Measurements from ENCODE around the gene SEPTIN1. TPM values are rescaled to one million over a fixed set of nuclear protein-coding genes. Genes with fewer than 3 reads are reported as not detected.
A peak's percentile ranks its signal among the peaks of the same experiment; 100 is the strongest.

Gene SEPTIN1
- total and polyA plus RNA-seq, 2 experiments from 2014 or later = 0.21 to 3.9 TPM

DNA sequence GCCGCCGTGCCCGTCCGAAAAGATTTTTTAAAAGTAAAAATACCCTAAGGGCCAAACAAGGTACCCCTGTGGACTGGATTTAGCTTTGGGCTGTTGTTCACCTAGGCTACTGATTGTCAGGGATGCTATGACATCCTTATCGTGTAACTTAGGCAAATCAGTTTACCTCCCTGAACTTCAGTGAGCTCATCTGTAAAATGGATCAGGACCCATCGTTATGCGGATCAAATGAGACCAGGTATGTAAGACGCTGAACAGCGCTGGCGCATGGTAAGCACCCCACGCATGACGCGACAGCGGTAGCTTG is 24.4 kb upstream of the SEPTIN1 start:
- TF ChIP-seq CREB1 (CRISPR knock-in tag; IDR thresholded peaks at IDR 0.05; ENCODE audit: low read depth) (no peak), ZNF331 (CRISPR knock-in tag; IDR thresholded peaks at IDR 0.05; ENCODE audit: low read depth) (no peak), JUNB (IDR thresholded peaks at IDR 0.05; ENCODE audit: unreplicated experiment) (no peak), ZNF114 (CRISPR knock-in tag; IDR thresholded peaks at IDR 0.05) (no peak), EZH2phosphoT487 (IDR thresholded peaks at IDR 0.05; ENCODE audit: unreplicated experiment) (no peak), POLR2AphosphoS5 (IDR thresholded peaks at IDR 0.05; ENCODE audit: low read depth) (no peak), NANOG (IDR thresholded peaks at IDR 0.05; ENCODE audit: borderline replicate concordance) (no peak), EZH2 (IDR thresholded peaks at IDR 0.05; ENCODE audit: low read depth, unreplicated experiment) (no peak), STAT1 (IDR thresholded peaks at IDR 0.05; ENCODE audit: unreplicated experiment) (no peak)
- TF ChIP-seq, protein P1, sequence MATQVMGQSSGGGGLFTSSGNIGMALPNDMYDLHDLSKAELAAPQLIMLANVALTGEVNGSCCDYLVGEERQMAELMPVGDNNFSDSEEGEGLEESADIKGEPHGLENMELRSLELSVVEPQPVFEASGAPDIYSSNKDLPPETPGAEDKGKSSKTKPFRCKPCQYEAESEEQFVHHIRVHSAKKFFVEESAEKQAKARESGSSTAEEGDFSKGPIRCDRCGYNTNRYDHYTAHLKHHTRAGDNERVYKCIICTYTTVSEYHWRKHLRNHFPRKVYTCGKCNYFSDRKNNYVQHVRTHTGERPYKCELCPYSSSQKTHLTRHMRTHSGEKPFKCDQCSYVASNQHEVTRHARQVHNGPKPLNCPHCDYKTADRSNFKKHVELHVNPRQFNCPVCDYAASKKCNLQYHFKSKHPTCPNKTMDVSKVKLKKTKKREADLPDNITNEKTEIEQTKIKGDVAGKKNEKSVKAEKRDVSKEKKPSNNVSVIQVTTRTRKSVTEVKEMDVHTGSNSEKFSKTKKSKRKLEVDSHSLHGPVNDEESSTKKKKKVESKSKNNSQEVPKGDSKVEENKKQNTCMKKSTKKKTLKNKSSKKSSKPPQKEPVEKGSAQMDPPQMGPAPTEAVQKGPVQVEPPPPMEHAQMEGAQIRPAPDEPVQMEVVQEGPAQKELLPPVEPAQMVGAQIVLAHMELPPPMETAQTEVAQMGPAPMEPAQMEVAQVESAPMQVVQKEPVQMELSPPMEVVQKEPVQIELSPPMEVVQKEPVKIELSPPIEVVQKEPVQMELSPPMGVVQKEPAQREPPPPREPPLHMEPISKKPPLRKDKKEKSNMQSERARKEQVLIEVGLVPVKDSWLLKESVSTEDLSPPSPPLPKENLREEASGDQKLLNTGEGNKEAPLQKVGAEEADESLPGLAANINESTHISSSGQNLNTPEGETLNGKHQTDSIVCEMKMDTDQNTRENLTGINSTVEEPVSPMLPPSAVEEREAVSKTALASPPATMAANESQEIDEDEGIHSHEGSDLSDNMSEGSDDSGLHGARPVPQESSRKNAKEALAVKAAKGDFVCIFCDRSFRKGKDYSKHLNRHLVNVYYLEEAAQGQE (IDR thresholded peaks at IDR 0.05; ENCODE audit: unreplicated experiment) = no peak
- TF ChIP-seq, protein P2, sequence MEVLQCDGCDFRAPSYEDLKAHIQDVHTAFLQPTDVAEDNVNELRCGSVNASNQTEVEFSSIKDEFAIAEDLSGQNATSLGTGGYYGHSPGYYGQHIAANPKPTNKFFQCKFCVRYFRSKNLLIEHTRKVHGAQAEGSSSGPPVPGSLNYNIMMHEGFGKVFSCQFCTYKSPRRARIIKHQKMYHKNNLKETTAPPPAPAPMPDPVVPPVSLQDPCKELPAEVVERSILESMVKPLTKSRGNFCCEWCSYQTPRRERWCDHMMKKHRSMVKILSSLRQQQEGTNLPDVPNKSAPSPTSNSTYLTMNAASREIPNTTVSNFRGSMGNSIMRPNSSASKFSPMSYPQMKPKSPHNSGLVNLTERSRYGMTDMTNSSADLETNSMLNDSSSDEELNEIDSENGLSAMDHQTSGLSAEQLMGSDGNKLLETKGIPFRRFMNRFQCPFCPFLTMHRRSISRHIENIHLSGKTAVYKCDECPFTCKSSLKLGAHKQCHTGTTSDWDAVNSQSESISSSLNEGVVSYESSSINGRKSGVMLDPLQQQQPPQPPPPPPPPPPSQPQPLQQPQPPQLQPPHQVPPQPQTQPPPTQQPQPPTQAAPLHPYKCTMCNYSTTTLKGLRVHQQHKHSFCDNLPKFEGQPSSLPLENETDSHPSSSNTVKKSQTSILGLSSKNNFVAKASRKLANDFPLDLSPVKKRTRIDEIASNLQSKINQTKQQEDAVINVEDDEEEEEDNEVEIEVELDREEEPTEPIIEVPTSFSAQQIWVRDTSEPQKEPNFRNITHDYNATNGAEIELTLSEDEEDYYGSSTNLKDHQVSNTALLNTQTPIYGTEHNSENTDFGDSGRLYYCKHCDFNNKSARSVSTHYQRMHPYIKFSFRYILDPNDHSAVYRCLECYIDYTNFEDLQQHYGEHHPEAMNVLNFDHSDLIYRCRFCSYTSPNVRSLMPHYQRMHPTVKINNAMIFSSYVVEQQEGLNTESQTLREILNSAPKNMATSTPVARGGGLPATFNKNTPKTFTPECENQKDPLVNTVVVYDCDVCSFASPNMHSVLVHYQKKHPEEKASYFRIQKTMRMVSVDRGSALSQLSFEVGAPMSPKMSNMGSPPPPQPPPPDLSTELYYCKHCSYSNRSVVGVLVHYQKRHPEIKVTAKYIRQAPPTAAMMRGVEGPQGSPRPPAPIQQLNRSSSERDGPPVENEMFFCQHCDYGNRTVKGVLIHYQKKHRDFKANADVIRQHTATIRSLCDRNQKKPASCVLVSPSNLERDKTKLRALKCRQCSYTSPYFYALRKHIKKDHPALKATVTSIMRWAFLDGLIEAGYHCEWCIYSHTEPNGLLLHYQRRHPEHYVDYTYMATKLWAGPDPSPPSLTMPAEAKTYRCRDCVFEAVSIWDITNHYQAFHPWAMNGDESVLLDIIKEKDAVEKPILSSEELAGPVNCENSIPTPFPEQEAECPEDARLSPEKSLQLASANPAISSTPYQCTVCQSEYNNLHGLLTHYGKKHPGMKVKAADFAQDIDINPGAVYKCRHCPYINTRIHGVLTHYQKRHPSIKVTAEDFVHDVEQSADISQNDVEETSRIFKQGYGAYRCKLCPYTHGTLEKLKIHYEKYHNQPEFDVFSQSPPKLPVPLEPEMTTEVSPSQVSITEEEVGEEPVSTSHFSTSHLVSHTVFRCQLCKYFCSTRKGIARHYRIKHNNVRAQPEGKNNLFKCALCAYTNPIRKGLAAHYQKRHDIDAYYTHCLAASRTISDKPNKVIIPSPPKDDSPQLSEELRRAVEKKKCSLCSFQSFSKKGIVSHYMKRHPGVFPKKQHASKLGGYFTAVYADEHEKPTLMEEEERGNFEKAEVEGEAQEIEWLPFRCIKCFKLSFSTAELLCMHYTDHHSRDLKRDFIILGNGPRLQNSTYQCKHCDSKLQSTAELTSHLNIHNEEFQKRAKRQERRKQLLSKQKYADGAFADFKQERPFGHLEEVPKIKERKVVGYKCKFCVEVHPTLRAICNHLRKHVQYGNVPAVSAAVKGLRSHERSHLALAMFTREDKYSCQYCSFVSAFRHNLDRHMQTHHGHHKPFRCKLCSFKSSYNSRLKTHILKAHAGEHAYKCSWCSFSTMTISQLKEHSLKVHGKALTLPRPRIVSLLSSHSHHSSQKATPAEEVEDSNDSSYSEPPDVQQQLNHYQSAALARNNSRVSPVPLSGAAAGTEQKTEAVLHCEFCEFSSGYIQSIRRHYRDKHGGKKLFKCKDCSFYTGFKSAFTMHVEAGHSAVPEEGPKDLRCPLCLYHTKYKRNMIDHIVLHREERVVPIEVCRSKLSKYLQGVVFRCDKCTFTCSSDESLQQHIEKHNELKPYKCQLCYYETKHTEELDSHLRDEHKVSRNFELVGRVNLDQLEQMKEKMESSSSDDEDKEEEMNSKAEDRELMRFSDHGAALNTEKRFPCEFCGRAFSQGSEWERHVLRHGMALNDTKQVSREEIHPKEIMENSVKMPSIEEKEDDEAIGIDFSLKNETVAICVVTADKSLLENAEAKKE (CRISPR knock-in tag; IDR thresholded peaks at IDR 0.05) = no peak
- TF ChIP-seq, protein P3, sequence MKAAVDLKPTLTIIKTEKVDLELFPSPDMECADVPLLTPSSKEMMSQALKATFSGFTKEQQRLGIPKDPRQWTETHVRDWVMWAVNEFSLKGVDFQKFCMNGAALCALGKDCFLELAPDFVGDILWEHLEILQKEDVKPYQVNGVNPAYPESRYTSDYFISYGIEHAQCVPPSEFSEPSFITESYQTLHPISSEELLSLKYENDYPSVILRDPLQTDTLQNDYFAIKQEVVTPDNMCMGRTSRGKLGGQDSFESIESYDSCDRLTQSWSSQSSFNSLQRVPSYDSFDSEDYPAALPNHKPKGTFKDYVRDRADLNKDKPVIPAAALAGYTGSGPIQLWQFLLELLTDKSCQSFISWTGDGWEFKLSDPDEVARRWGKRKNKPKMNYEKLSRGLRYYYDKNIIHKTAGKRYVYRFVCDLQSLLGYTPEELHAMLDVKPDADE (IDR thresholded peaks at IDR 0.05) = no peak
- TF ChIP-seq, protein P4, sequence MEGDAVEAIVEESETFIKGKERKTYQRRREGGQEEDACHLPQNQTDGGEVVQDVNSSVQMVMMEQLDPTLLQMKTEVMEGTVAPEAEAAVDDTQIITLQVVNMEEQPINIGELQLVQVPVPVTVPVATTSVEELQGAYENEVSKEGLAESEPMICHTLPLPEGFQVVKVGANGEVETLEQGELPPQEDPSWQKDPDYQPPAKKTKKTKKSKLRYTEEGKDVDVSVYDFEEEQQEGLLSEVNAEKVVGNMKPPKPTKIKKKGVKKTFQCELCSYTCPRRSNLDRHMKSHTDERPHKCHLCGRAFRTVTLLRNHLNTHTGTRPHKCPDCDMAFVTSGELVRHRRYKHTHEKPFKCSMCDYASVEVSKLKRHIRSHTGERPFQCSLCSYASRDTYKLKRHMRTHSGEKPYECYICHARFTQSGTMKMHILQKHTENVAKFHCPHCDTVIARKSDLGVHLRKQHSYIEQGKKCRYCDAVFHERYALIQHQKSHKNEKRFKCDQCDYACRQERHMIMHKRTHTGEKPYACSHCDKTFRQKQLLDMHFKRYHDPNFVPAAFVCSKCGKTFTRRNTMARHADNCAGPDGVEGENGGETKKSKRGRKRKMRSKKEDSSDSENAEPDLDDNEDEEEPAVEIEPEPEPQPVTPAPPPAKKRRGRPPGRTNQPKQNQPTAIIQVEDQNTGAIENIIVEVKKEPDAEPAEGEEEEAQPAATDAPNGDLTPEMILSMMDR (conservative IDR thresholded peaks at IDR 0.05; ENCODE audit: low read depth in 2 of 2) = no peak
- ATAC-seq (no peak), DNase-seq (ENCODE audit: low spot score) (no peak)
- Histone ChIP-seq H3K27ac (ENCODE audit: low read depth) (peak overlapping the region; percentile 93), H3K4me3 (peak overlapping the region; percentile 91), H3K4me1 (ENCODE audit: insufficient read depth) (peaks cover 8% of the 10 kb centered on the region), H3K27me3 (ENCODE audit: insufficient read depth) (no peaks in the 10 kb centered on the region), H3K79me2 (replicated peaks; ENCODE audit: insufficient read depth) (peaks cover 13% of the 10 kb centered on the region; the same call in 1 of the 2 replicates), H3K9me2 (ENCODE audit: insufficient read depth) (no peaks in the 10 kb centered on the region), H2AFZ (peak overlapping the region; percentile 99), H3F3A (replicated peaks; ENCODE audit: low read depth) (peaks cover 14% of the 10 kb centered on the region), H3K36me3 (ENCODE audit: insufficient read depth) (no peaks in the 10 kb centered on the region), H3K4me2 (peak overlapping the region; percentile 99), H4K20me1 (replicated peaks; ENCODE audit: insufficient read depth) (peaks cover 7% of the 10 kb centered on the region; the same call in 1 of the 2 replicates)
- peak overlapping the region; percentile 94 for H3K27ac Mint-ChIP-seq
- H3K4me3 Mint-ChIP-seq = peak overlapping the region; percentile 91
- H3K9me3 Mint-ChIP-seq = no peaks in the 10 kb centered on the region
- peaks cover 16% of the 10 kb centered on the region for H3K4me1 Mint-ChIP-seq
- peaks cover 21% of the 10 kb centered on the region for H3K36me3 Mint-ChIP-seq (ENCODE audit: low read depth)
- peaks cover 14% of the 10 kb centered on the region for H3K27me3 Mint-ChIP-seq (ENCODE audit: insufficient read depth, low read depth, poor library complexity)
